ENCODE results near the gene CALHM1. TPM values are rescaled to one million over a fixed set of nuclear protein-coding genes. Genes with fewer than 3 reads are reported as not detected.

CALHM1 gene
- total and polyA plus RNA-seq, 2 of the 8 experiments (the other 6 are each of a cell fraction or from before 2014, with no cell fraction given) = 0.29 to 0.34 TPM

GRCh38 chr10:103479135-103479534 lies 20.4 kb upstream of the CALHM1 start, which contains the start of gene CALHM3 (continued):
- TF ChIP-seq CTCF (IDR thresholded peaks at IDR 0.05; ENCODE audit: control extremely low read depth in 1 of 3, insufficient read depth in 1 of 3, low read depth in 1 of 3, low read length in 3 of 3) (no peak), CEBPB (IDR thresholded peaks at IDR 0.05; ENCODE audit: low read depth, low read length) (no peak), SIX5 (IDR thresholded peaks at IDR 0.05; ENCODE audit: low read depth, low read length) (no peak)

Data from H1 (cell line).